Lower leg skin (tissue), 4 donors: ENCODE results near the gene SETD5. TPM values are rescaled to one million over a fixed set of nuclear protein-coding genes. Genes with fewer than 3 reads are reported as not detected.

Source experiments
- DNase-seq, 2 donors: peaks; one replicate each; pipeline ENCODE4 v3.0.0-alpha.2; 2019; ENCODE audit warnings: low spot score in 2 of 2
- H3K4me3 ChIP-seq: fragments of 200-600 bp; sonication (generic); 2 replicates; pipeline ENCODE4 v1.5.1; 2017; ENCODE audit warnings: mild to moderate bottlenecking, low read depth; ENCODE audit not compliant: poor library complexity, severe bottlenecking
- POLR2A ChIP-seq, 2 donors: fragments of 450-650 bp; IDR thresholded peaks; one replicate each; pipeline ENCODE4 v1.6.1; 2016 to 2017; ENCODE audit warnings: antibody characterized with exemption in 2 of 2, mild to moderate bottlenecking in 1 of 2, moderate library complexity in 1 of 2
- WGBS, 2 donors: methylation state at CpG; one replicate each; pipeline ENCODE4 v1.1.5; 2018; 5-methylcytosine and 5-hydroxymethylcytosine counted together
- intact Hi-C: fragments of 100-400 bp; cut with DNase I; formaldehyde crosslinking; loops from one replicate; pipeline ENCODE4 v1.15.0; 2023; ENCODE audit warnings: low total_unique reads
- total RNA-seq, 4 donors: library from RNA; depleted of rRNA; stranded (reverse); fragments of >200 nt; gene quantifications; one replicate each; pipeline ENCODE4 v1.1.0, GENCODE V29; 2016
- TF ChIP-seq, protein P1 (sequence below), 3 donors: fragments of 450-650 bp; IDR thresholded peaks; one replicate each; pipeline ENCODE4 v1.5.1; 2016; ENCODE audit warnings: antibody characterized with exemption in 3 of 3, mild to moderate bottlenecking in 3 of 3, moderate library complexity in 2 of 3

The SETD5 gene
- total RNA-seq, 4 donors from 2014 or later = 77.8 to 88.1 (median 80.3) TPM

GRCh38 chr3:9377981-9378380 is 19.4 kb upstream of the SETD5 start:
- H3K4me3 ChIP-seq = no peak overlapping the region
- no peak for DNase-seq
- WGBS, 2 donors = 94 to 95% methylated on average over 1 of the region's 1 CpG
- intact Hi-C loops = no loop called here
- no peak for TF ChIP-seq POLR2A (IDR thresholded peaks at IDR 0.05)
- TF ChIP-seq, protein P1, sequence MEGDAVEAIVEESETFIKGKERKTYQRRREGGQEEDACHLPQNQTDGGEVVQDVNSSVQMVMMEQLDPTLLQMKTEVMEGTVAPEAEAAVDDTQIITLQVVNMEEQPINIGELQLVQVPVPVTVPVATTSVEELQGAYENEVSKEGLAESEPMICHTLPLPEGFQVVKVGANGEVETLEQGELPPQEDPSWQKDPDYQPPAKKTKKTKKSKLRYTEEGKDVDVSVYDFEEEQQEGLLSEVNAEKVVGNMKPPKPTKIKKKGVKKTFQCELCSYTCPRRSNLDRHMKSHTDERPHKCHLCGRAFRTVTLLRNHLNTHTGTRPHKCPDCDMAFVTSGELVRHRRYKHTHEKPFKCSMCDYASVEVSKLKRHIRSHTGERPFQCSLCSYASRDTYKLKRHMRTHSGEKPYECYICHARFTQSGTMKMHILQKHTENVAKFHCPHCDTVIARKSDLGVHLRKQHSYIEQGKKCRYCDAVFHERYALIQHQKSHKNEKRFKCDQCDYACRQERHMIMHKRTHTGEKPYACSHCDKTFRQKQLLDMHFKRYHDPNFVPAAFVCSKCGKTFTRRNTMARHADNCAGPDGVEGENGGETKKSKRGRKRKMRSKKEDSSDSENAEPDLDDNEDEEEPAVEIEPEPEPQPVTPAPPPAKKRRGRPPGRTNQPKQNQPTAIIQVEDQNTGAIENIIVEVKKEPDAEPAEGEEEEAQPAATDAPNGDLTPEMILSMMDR (IDR thresholded peaks at IDR 0.05) = no peak

GRCh38 chr3:9379327-9379726 is 18.1 kb upstream of the SETD5 start:
- intact Hi-C loops = no loop called here
- DNase-seq = no peak
- no peak overlapping the region for H3K4me3 ChIP-seq
- no peak for TF ChIP-seq POLR2A (IDR thresholded peaks at IDR 0.05)
- TF ChIP-seq, protein P1 (IDR thresholded peaks at IDR 0.05) = no peak
- WGBS, 2 donors = 57 to 59% methylated on average over 4 of the region's 4 CpGs

GRCh38 chr3:9380014-9380413 is 17.4 kb upstream of the SETD5 start:
- intact Hi-C loops = no loop called here
- H3K4me3 ChIP-seq = no peak overlapping the region
- no peak for DNase-seq
- WGBS, 2 donors = 85 to 92% methylated on average over 3 of the region's 3 CpGs
- TF ChIP-seq POLR2A (IDR thresholded peaks at IDR 0.05) = no peak
- TF ChIP-seq, protein P1 (IDR thresholded peaks at IDR 0.05) = no peak

- WGBS, 2 donors = 76 to 84% methylated on average over 13 of the region's 13 CpGs
Observed at GRCh38 chr3:9384141-9384828, 13.1 kb upstream of the SETD5 start.

DNA sequence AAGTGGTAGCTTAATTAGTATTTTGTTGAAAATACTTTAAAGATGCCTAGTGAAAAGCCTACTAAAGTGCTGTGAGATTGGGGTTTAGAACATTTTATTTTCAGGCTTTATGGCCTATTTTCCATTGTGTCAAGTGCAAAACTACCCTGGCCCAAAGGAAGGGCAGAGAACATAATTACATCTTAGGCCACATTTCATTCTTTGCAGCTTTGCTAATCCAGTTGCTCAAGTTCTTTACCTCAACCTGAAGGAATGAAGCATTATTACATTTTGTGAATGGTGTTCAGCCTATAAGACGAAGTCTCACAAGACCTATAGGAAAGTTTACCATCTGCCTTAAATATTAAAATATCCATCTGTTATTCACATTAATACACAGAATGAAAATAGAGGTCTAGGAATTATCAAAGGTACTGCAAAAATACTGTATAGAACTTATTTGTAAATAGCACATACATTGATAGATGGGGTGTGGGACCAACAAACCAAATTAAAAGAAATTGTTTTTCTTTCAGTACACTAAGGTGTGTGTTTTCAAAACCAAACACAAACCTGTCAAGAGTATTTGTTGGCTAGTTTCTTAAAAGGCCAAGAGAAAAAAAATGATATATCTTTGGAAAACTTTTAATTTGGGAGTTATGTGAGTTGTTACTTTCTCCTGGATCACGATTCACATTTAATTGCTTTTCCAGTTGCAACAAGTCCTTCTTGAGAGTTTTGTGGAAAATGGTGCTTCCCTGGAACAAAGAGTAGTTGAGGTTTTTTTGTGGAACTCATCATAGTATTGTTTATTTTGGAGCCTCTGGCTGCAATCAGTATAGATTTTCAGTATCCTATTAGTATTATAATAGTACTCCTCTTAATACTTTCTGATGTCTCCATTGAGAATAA is 12.0 kb upstream of the SETD5 start:
- 63 to 66% methylated on average over 2 of the region's 2 CpGs for WGBS, 2 donors
- TF ChIP-seq, protein P1 (IDR thresholded peaks at IDR 0.05) = no peak
- no peak for TF ChIP-seq POLR2A (IDR thresholded peaks at IDR 0.05)
- no peak overlapping the region for H3K4me3 ChIP-seq
- no peak for DNase-seq
- intact Hi-C loops = no loop called here

More at GRCh38 chr3:9384141-9384828, 13.1 kb upstream of the SETD5 start:
- H3K4me3 ChIP-seq = no peak overlapping the region
- no peak for DNase-seq
- TF ChIP-seq, protein P1 (IDR thresholded peaks at IDR 0.05) = no peak
- no peak for TF ChIP-seq POLR2A (IDR thresholded peaks at IDR 0.05)
- intact Hi-C loops = no loop called here
